HepG2 (cell line): ENCODE results near the gene MYL11.

Experiments
- TF ChIP-seq, protein P1 (sequence below): IDR thresholded peaks from 2 replicates; pipeline ENCODE4 v1.6.1; 2012; ENCODE audit warnings: inconsistent platforms
- TF ChIP-seq, protein P2 (sequence below): sonication (generic); formaldehyde crosslinking; IDR thresholded peaks from 2 replicates; pipeline ENCODE4 v1.9.0; 2021; ENCODE audit warnings: missing genetic modification reagents, borderline replicate concordance

- TF ChIP-seq, protein P1, sequence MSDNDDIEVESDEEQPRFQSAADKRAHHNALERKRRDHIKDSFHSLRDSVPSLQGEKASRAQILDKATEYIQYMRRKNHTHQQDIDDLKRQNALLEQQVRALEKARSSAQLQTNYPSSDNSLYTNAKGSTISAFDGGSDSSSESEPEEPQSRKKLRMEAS, result no peak
- TF ChIP-seq, protein P2, sequence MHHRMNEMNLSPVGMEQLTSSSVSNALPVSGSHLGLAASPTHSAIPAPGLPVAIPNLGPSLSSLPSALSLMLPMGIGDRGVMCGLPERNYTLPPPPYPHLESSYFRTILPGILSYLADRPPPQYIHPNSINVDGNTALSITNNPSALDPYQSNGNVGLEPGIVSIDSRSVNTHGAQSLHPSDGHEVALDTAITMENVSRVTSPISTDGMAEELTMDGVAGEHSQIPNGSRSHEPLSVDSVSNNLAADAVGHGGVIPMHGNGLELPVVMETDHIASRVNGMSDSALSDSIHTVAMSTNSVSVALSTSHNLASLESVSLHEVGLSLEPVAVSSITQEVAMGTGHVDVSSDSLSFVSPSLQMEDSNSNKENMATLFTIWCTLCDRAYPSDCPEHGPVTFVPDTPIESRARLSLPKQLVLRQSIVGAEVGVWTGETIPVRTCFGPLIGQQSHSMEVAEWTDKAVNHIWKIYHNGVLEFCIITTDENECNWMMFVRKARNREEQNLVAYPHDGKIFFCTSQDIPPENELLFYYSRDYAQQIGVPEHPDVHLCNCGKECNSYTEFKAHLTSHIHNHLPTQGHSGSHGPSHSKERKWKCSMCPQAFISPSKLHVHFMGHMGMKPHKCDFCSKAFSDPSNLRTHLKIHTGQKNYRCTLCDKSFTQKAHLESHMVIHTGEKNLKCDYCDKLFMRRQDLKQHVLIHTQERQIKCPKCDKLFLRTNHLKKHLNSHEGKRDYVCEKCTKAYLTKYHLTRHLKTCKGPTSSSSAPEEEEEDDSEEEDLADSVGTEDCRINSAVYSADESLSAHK (CRISPR knock-in tag), result no peak
Observed at GRCh38 chr16:30368792-30369090, 5.9 kb upstream of the MYL11 start.
